ENCODE data around the gene TNFRSF11A.

Gene TNFRSF11A

DNA sequence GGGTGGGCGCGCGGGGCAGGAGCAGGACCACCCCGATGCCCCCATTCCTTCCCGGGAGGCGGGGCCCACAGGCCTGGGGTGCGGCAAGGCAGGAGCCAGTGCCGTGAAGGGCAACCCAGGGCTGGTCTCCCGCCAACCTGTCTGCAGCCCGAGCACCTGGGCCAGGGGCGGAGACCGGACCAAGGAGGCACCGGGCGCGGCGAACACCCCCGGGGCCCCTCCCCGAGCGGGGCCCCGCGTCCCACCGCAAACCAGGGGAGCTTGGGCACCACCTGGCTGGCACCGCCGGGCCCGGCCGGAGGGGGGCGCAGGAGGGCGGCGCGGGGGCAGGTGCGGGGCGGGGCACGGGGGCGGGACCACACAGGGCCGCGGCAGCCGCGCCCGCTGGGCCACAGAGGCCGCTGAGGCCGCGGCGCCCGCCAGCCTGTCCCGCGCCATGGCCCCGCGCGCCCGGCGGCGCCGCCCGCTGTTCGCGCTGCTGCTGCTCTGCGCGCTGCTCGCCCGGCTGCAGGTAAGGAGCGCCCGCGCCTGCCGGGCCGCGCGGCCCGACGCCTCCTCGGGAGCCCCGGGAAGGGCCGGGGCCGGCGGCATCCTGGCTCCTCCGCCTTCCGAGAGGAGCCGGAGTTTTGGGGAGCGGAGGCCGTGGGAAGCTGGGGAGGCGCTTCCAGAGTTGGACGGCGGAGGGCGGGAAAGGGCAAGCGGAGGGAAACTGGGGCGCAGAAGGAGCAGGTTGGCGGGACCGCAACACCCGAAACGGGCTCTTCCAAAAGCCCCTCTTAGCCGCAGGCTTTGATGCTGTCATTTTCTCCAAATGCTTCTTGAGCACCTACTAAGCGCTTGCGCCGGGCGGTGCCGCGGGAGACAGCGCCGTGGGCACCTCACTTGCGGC lies at the start of gene TNFRSF11A:
Gene TNFRSF11A, plus strand, starts transcription at position 394 of the 889 bp plus-strand sequence. Its CDS starts 43 bp downstream, at position 437.
- peak in 1 of 2 donors; percentile 39 for DNase-seq (ENCODE audit: low read depth in 2 of 2)

DNA sequence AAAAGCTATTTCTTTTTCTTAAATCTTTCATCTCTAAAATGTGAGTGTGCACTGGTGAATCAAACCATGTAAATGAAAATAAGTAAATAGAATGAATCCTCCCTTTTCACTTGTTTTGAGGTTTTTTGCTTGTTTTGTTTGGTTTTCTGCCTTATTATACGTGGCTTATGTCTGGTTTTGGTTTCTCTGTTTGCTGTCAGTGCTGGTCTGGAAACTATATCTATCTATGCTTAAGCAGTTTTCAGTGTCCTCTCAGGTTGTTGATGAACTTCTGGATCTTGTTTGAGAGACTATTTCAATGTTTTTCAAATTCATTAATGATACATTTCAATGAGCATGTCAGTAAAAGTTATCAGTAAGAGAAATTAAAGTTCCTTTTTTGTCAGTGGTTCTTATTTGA lies 48.1 kb upstream of the TNFRSF11A start:
- DNase-seq (ENCODE audit: low read depth in 2 of 2), result no peak

DNA sequence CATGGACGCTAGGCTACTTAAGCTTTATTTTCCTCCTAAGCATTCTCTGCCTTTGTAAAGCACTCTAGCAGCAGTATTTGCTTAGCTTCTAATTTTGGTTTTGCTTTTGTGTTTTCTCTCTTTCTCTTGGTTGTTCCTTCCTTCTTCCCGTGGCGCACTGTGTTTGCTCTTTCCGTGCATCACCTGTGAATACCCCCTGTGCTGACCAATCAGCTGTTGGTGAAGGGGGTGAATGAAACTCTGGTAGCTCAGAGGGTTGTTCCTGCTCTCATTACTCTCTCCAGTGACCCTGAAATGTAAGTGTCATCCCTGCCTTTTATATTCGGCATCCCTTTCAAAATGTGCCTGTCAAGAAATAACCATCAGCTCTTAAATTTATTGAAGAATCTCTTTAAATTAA lies 45.5 kb upstream of the TNFRSF11A start:
- no peak for DNase-seq (ENCODE audit: low read depth in 2 of 2)

GRCh38 chr18:62280058-62280457 lies 45.1 kb upstream of the TNFRSF11A start:
- no peak for DNase-seq (ENCODE audit: low read depth in 2 of 2)

GRCh38 chr18:62280786-62281185 lies 44.3 kb upstream of the TNFRSF11A start:
- DNase-seq (ENCODE audit: low read depth in 2 of 2), result no peak

DNA sequence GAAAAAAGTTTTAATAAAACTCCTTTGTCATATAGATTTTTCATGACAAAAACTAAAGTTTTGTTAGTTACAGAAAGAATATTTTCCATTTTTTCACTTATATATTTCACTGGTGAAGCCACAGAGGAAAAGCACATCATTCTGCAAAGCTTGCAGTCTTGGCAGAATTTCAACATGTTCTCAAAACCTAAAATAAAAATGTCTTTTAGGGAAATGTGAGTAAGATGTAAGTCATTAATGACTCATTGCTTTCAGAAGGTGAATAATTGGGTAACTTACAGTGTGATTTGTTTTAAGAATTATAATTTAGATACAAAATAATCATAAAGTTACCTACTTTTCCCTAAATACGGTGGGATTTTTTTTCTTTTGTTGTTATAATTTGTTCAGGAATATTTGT lies 43.4 kb upstream of the TNFRSF11A start:
- DNase-seq (ENCODE audit: low read depth in 2 of 2), result no peak

GRCh38 chr18:62282188-62282629 lies 42.9 kb upstream of the TNFRSF11A start:
- DNase-seq (ENCODE audit: low read depth in 2 of 2), result no peak

DNA sequence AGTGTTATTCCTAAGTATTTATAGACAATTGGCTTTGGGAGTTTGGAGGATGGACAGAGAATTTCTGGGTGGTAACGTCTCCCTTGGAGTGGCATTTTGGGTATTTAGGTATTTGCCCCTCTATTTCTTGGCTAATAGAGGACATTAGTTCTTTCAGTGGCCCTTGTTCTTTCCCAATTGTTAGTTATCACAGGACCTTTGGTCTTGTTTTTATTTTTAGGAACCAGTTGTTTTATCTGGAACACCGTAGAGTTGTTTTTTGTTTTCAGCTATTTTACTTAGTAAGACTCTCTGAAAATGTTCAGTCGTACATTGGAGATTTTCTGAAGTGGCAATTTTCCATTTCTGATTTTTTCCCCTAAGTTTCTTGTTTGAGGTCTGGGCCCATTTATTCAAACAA lies 40.5 kb upstream of the TNFRSF11A start:
- DNase-seq (ENCODE audit: low read depth in 2 of 2), result no peak

GRCh38 chr18:62285281-62285680 lies 39.8 kb upstream of the TNFRSF11A start:
- DNase-seq (ENCODE audit: low read depth in 2 of 2), result no peak

- DNase-seq (ENCODE audit: low read depth in 2 of 2), result no peak
These were observed 37.1 kb upstream of the TNFRSF11A start for GRCh38 chr18:62287781-62288664.

GRCh38 chr18:62288665-62289008 lies 36.5 kb upstream of the TNFRSF11A start:
- DNase-seq (ENCODE audit: low read depth in 2 of 2), result no peak

DNA sequence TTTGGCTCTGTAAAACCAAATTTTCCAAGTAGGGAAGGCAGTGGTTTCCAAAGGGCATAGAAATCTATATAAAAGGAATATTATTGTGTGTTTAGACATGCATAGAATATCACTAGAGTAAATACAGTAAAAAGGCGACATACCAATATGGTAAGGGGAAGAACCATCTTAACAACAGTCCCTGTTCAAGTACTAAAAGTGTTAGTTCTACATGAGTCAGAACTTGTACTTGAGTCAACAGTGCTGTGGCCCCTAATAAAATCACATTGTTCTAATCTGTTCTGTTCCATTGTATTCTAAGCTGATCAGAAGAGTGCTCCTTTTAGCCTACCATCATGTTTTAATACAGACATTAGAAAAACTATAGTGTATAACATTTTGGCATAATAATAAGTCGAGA lies 36.1 kb upstream of the TNFRSF11A start:
- DNase-seq (ENCODE audit: low read depth in 2 of 2), result no peak

DNA sequence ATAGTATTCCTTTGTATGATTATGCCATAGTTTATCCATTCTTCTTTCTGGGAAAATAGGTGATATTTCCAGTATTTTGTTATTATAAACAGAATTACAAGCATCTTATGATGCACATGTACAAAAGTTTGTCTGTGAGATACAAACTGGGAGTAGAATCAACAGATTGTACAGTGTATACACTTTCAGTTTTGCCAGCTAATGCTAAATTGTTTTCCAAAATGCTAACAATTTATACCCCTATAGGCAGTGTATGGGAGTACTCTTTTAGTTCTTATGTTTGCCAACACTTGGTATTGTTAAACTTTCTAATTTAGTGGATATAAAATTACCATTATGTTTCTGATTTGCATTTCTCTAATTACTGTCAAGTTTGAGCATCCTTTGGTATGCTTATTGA lies 31.0 kb upstream of the TNFRSF11A start:
- no peak for DNase-seq (ENCODE audit: low read depth in 2 of 2)

DNA sequence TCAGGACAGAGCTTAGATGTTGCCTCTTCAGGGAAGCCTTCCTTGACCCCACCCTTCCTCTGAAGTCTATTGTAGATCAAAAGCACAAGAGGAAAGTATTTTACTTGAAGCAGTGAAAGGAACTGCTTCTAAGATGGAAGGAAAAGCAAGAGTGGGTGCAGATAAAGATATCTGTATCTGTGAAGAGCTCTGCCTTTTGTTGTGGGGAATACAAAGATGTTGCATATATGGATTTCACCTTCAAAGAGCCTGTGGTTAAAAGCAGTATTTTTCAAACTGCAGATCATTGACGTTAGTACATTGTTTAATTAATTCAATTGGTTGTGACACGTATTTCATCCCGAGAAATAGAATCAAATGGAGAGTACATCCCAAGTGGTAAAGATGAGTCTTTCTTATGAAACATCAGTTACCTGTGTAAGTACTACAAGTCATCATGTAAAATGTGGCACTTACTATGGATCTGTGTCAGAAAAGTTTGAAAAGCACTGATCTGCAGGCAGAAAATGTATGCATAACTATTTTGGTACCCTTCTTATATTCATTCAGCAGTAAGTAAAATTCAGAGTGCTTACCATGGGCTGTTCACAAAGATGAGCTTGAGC lies 24.6 kb upstream of the TNFRSF11A start:
- no peak for DNase-seq (ENCODE audit: low read depth in 2 of 2)

GRCh38 chr18:62301322-62301721 lies 23.8 kb upstream of the TNFRSF11A start:
- no peak for DNase-seq (ENCODE audit: low read depth in 2 of 2)

DNA sequence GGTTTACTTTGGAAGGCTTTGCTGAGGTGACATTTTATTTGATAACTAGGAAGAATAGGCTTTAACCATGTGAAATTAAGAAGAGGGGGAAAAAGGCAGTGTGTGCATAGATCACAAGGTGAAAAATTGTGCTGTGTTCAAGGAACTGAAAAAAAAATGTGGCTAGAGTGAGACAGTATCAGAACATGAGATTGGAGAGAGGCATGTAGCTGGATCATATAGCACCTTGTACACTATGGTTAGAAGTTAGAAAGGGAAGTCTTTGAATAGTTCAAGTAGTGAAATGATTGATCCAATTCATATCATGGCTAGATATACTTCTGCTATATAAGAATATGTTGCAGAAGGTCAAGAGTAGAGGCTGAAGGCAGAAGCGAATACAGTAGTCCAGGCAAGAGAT lies 12.3 kb upstream of the TNFRSF11A start:
- DNase-seq (ENCODE audit: low read depth in 2 of 2), result no peak

- DNase-seq (ENCODE audit: low read depth in 2 of 2), result no peak
These were observed 6.6 kb upstream of the TNFRSF11A start for GRCh38 chr18:62318228-62319180.

DNA sequence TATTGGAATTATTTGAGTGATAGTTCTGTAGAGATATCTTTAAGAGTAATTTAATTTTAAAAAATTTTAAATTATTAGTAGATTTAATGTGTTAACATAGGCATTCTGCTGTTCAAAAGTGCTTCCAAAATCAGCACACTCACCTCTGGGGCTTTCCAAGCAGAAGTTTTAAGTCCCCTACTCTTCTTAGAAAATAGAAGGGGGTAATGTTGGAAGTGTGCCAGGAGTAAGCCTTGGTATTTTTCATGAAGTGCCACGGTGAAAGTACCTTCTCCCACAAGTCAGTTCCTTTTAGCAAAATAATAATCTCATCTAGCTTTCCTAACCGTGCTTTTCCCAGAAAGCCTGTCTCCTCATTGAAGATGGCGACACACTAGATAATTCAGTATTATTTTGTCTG lies 3.9 kb upstream of the TNFRSF11A start:
- DNase-seq (ENCODE audit: low read depth in 2 of 2), result no peak

- no peak for DNase-seq (ENCODE audit: low read depth in 2 of 2)
These were observed 1.5 kb upstream of the TNFRSF11A start for GRCh38 chr18:62323483-62324180.

- no peak for DNase-seq (ENCODE audit: low read depth in 2 of 2)
These were observed 805 bp upstream of the TNFRSF11A start for GRCh38 chr18:62324181-62324828.

All from stimulated activated CD8-positive, alpha-beta memory T cell treated with anti-CD3 and anti-CD28 coated beads, Interleukin-2, amount 100 ng/mL, for 1 hour (primary cell).